ENCODE data around the gene ATG9B.

The ATG9B gene

GRCh38 chr7:151024435-151025056 is at the start of gene ATG9B:
Gene ATG9B (minus strand): TSS chr7:151024494. CDS start chr7:151024423, 71 bp downstream.
- no peaks in the 10 kb centered on the region for H3K9me2 ChIP-seq (replicated peaks; ENCODE audit: low read depth, low read length)
- no peak within 1 kb of the TSS for H3K9ac ChIP-seq (ENCODE audit: low read depth, low read length, poor library complexity, severe bottlenecking)
- H3K36me3 ChIP-seq (ENCODE audit: insufficient read depth, low read length) = no peaks in the 10 kb centered on the region
- no peak for TF ChIP-seq EZH2phosphoT487 (IDR thresholded peaks at IDR 0.05; ENCODE audit: borderline replicate concordance)
- TF ChIP-seq, protein P1, sequence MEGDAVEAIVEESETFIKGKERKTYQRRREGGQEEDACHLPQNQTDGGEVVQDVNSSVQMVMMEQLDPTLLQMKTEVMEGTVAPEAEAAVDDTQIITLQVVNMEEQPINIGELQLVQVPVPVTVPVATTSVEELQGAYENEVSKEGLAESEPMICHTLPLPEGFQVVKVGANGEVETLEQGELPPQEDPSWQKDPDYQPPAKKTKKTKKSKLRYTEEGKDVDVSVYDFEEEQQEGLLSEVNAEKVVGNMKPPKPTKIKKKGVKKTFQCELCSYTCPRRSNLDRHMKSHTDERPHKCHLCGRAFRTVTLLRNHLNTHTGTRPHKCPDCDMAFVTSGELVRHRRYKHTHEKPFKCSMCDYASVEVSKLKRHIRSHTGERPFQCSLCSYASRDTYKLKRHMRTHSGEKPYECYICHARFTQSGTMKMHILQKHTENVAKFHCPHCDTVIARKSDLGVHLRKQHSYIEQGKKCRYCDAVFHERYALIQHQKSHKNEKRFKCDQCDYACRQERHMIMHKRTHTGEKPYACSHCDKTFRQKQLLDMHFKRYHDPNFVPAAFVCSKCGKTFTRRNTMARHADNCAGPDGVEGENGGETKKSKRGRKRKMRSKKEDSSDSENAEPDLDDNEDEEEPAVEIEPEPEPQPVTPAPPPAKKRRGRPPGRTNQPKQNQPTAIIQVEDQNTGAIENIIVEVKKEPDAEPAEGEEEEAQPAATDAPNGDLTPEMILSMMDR (conservative IDR thresholded peaks at IDR 0.05; ENCODE audit: low read length) = no peak
- H3K4me1 ChIP-seq (ENCODE audit: insufficient read depth, low read length, poor library complexity, severe bottlenecking) = peaks cover 7% of the 10 kb centered on the region
- H3F3A ChIP-seq (ENCODE audit: low read depth) = no peaks in the 10 kb centered on the region
- H3K27me3 ChIP-seq (ENCODE audit: insufficient read depth, low read length, poor library complexity, severe bottlenecking) = no peaks in the 10 kb centered on the region
- H3K79me2 ChIP-seq (ENCODE audit: insufficient read depth, low read length) = peaks cover 6% of the 10 kb centered on the region; the same call in 1 of the 2 replicates
- no peak within 1 kb of the TSS for H2AFZ ChIP-seq (ENCODE audit: low read length)
- no peaks in the 10 kb centered on the region for H3K9me3 ChIP-seq (ENCODE audit: insufficient read depth, low read depth, low read length)
- H4K20me1 ChIP-seq (ENCODE audit: insufficient read depth, low read length, poor library complexity, severe bottlenecking) = no peaks in the 10 kb centered on the region
- no peak within 1 kb of the TSS for H3K4me2 ChIP-seq (ENCODE audit: low read depth, low read length, poor library complexity, severe bottlenecking)
- H3K4me3 ChIP-seq (ENCODE audit: low read length, poor library complexity, severe bottlenecking) = no peak within 1 kb of the TSS

DNA sequence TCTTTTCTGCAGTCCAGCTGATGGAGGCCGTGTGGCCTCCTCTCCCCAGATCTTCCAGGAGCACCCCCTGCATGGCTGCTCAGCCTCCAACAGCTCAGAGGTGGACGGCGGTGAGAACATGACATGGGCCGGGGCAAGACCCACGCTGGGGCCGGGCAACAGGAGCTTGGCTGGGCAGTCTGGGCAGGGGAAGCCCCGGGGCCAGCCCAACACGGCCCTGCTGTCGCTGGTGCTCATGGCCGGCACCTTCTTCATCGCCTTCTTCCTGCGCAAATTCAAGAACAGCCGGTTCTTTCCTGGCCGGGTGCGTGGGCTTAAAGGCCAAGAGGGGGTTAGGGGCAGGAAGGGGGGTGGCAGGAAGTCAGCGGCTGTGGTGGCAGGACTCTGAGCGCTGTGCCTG is 49.7 kb upstream of the ATG9B start:
- TF ChIP-seq, protein P1 (conservative IDR thresholded peaks at IDR 0.05; ENCODE audit: low read length) = no peak
- TF ChIP-seq EZH2phosphoT487 (IDR thresholded peaks at IDR 0.05; ENCODE audit: borderline replicate concordance) = no peak
- Histone ChIP-seq H3K79me2 (ENCODE audit: insufficient read depth, low read length) (peaks cover 2% of the 10 kb centered on the region; the same call in 1 of the 2 replicates), H3K9me2 (replicated peaks; ENCODE audit: low read depth, low read length) (no peaks in the 10 kb centered on the region), H3K9ac (ENCODE audit: low read depth, low read length, poor library complexity, severe bottlenecking) (no peak overlapping the region), H3K36me3 (ENCODE audit: insufficient read depth, low read length) (peaks cover 59% of the 10 kb centered on the region; the same call in 1 of the 2 replicates), H2AFZ (ENCODE audit: low read length) (no peak overlapping the region), H3F3A (ENCODE audit: low read depth) (0 out of 2 replicates have a peak, but pooled peaks cover 5% of the 10 kb centered on the region), H3K9me3 (ENCODE audit: insufficient read depth, low read depth, low read length) (no peaks in the 10 kb centered on the region), H3K4me1 (ENCODE audit: insufficient read depth, low read length, poor library complexity, severe bottlenecking) (peaks cover 8% of the 10 kb centered on the region), H4K20me1 (ENCODE audit: insufficient read depth, low read length, poor library complexity, severe bottlenecking) (peaks cover under 1% of the 10 kb centered on the region), H3K4me2 (ENCODE audit: low read depth, low read length, poor library complexity, severe bottlenecking) (no peak overlapping the region), H3K27me3 (ENCODE audit: insufficient read depth, low read length, poor library complexity, severe bottlenecking) (no peaks in the 10 kb centered on the region), H3K4me3 (ENCODE audit: low read length, poor library complexity, severe bottlenecking) (no peak overlapping the region)

DNA sequence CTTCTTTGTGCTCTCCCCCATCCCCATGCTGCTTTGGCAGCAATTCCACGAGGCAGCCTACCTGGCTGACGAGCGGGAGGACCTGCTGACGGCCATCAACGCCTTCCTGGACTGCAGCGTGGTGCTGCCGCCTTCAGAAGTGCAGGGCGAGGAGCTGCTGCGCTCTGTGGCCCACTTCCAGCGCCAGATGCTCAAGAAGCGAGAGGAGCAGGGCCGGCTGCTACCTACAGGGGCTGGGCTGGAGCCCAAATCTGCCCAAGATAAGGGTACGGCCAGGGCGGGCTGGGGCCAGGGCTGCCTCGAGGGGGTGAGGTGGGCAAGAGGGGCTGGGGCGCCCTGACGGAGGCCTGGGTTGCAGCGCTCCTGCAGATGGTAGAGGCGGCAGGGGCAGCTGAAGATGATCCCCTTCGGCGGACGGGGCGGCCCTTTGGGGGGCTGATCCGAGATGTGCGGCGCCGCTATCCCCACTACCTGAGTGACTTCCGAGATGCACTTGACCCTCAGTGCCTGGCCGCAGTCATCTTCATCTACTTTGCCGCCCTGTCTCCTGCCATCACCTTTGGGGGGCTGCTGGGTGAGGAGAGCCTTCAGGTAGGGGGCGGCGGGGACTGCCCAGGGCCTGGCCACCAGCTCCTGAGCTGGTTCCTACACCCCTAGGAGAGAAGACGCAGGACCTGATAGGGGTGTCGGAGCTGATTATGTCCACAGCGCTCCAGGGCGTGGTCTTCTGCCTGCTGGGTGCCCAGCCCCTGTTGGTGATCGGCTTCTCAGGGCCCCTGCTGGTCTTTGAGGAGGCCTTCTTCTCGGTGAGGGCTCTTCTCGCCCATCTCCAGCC is 47.0 kb upstream of the ATG9B start:
- Histone ChIP-seq H3K9me3 (ENCODE audit: insufficient read depth, low read depth, low read length) (no peaks in the 10 kb centered on the region), H3K27me3 (ENCODE audit: insufficient read depth, low read length, poor library complexity, severe bottlenecking) (no peaks in the 10 kb centered on the region), H3F3A (ENCODE audit: low read depth) (no peaks in the 10 kb centered on the region), H3K4me3 (ENCODE audit: low read length, poor library complexity, severe bottlenecking) (no peak overlapping the region), H3K4me2 (ENCODE audit: low read depth, low read length, poor library complexity, severe bottlenecking) (no peak overlapping the region), H3K4me1 (ENCODE audit: insufficient read depth, low read length, poor library complexity, severe bottlenecking) (no peaks in the 10 kb centered on the region), H3K79me2 (ENCODE audit: insufficient read depth, low read length) (no peaks in the 10 kb centered on the region), H2AFZ (ENCODE audit: low read length) (no peak overlapping the region), H3K9ac (ENCODE audit: low read depth, low read length, poor library complexity, severe bottlenecking) (no peak overlapping the region), H4K20me1 (ENCODE audit: insufficient read depth, low read length, poor library complexity, severe bottlenecking) (no peaks in the 10 kb centered on the region), H3K36me3 (ENCODE audit: insufficient read depth, low read length) (peaks cover 76% of the 10 kb centered on the region; the same call in 1 of the 2 replicates), H3K9me2 (replicated peaks; ENCODE audit: low read depth, low read length) (no peaks in the 10 kb centered on the region)
- TF ChIP-seq, protein P1 (conservative IDR thresholded peaks at IDR 0.05; ENCODE audit: low read length) = no peak
- TF ChIP-seq EZH2phosphoT487 (IDR thresholded peaks at IDR 0.05; ENCODE audit: borderline replicate concordance) = no peak
